ENCODE data around the gene SYNJ1. TPM values are rescaled to one million over a fixed set of nuclear protein-coding genes. Genes with fewer than 3 reads are reported as not detected.
"Not testable (repeated sequence)": the region's sequence is repeated elsewhere in the genome, so short reads cannot be mapped to it uniquely, and the experiment has no call there.

SYNJ1 gene
- total and polyA plus RNA-seq, 9 of the 15 experiments (the other 6 are each of a cell fraction or from before 2014, with no cell fraction given), result 2.4 to 10.6 (median 5.6) TPM

- no peak overlapping the region for H2AFZ ChIP-seq (ENCODE audit: low read depth, low read length)
- no TSS peak for BruUV-seq (replicated peaks)
- WGBS (ENCODE audit: insufficient coverage, low coverage, missing lambda C conversion rate), result 46% methylated on average over 2 of the region's 2 CpGs
- DNase-seq (ENCODE audit: extremely low read depth in 1 of 4, low spot score in 3 of 4) (no peak), FAIRE-seq (no peak), ATAC-seq (no peak)
- TF ChIP-seq ZNF124 (CRISPR knock-in tag; IDR thresholded peaks at IDR 0.05) (no peak), MXI1 (IDR thresholded peaks at IDR 0.05; ENCODE audit: low read depth, low read length) (no peak), KDM4B (IDR thresholded peaks at IDR 0.05; ENCODE audit: borderline replicate concordance in 2 of 2, low read depth in 1 of 2) (no peak)
- intact Hi-C loops (cut with micrococcal nuclease), result no loop called here
- ChIA-PET CTCF (ENCODE audit: low intra/inter-chr PET ratio) (no interaction called here), POLR2A (interaction anchor here (1.3 to 2.3 kb wide), 2 partner anchors 10 to 15 kb away, joined by 3 to 7 read pairs; no protein-coding TSS in a partner anchor)
- in situ Hi-C loops (cut with MboI), result no loop called here
- peaks cover 8% of the 10 kb centered on the region; the same call in 2 of the 3 replicates for H3K36me3 ChIP-seq (ENCODE audit: control insufficient read depth, insufficient read depth, low read length)
- no peak overlapping the region for H3K27ac ChIP-seq (ENCODE audit: extremely low read depth, low read depth, low read length)
- no peak overlapping the region for H3K4me2 ChIP-seq (ENCODE audit: insufficient read depth, low read length)
- no peaks in the 10 kb centered on the region for H3K9me3 ChIP-seq (replicated peaks; ENCODE audit: control insufficient read depth, insufficient read depth, low read depth, low read length)
- H3K9ac ChIP-seq (ENCODE audit: insufficient read depth in 1 of 2, low read depth in 2 of 2, low read length in 2 of 2), result no peak overlapping the region
- H3K4me3 ChIP-seq, result no peak overlapping the region
- H4K20me1 ChIP-seq (replicated peaks; ENCODE audit: control insufficient read depth, insufficient read depth, low read length), result no peaks in the 10 kb centered on the region; the same call in 1 of the 2 replicates
- H3K79me2 ChIP-seq (ENCODE audit: control insufficient read depth, insufficient read depth, low read length), result no peaks in the 10 kb centered on the region
- peaks cover 0 to 5% of the 10 kb centered on the region in 2 experiments; a peak in 2 of 5 replicates for H3K4me1 ChIP-seq (replicated peaks in 1 of 2; ENCODE audit: control insufficient read depth in 2 of 2, insufficient read depth in 2 of 2, low read length in 2 of 2)
- no peaks in the 10 kb centered on the region for H3K27me3 ChIP-seq (ENCODE audit: control insufficient read depth in 2 of 2, insufficient read depth in 2 of 2, low read length in 2 of 2)
- no peaks in the 10 kb centered on the region for H3K9me1 ChIP-seq (ENCODE audit: control insufficient read depth, insufficient read depth, low read length)
Measured at GRCh38 chr21:32698286-32698685, 29.5 kb downstream of the SYNJ1 start.

- H2AFZ ChIP-seq (ENCODE audit: low read depth, low read length); H3K27ac ChIP-seq (ENCODE audit: extremely low read depth, low read depth, low read length); H3K9me1 ChIP-seq (ENCODE audit: control insufficient read depth, insufficient read depth, low read length); in situ Hi-C loops (cut with MboI); ATAC-seq; H3K4me3 ChIP-seq; intact Hi-C loops (cut with micrococcal nuclease); CTCF ChIA-PET (ENCODE audit: low intra/inter-chr PET ratio); H3K4me1 ChIP-seq (replicated peaks in 1 of 2; ENCODE audit: control insufficient read depth in 2 of 2, insufficient read depth in 2 of 2, low read length in 2 of 2); H3K27me3 ChIP-seq (ENCODE audit: control insufficient read depth in 2 of 2, insufficient read depth in 2 of 2, low read length in 2 of 2); FAIRE-seq; H3K9me3 ChIP-seq (replicated peaks; ENCODE audit: control insufficient read depth, insufficient read depth, low read depth, low read length); BruUV-seq (replicated peaks); H4K20me1 ChIP-seq (replicated peaks; ENCODE audit: control insufficient read depth, insufficient read depth, low read length); DNase-seq (ENCODE audit: extremely low read depth in 1 of 4, low spot score in 3 of 4); H3K4me2 ChIP-seq (ENCODE audit: insufficient read depth, low read length); H3K79me2 ChIP-seq (ENCODE audit: control insufficient read depth, insufficient read depth, low read length); H3K9ac ChIP-seq (ENCODE audit: insufficient read depth in 1 of 2, low read depth in 2 of 2, low read length in 2 of 2): not testable (repeated sequence)
- WGBS (ENCODE audit: insufficient coverage, low coverage, missing lambda C conversion rate), result 86% methylated on average over 6 of the region's 7 CpGs
- peaks cover 23% of the 10 kb centered on the region for H3K36me3 ChIP-seq (ENCODE audit: control insufficient read depth, insufficient read depth, low read length)
- POLR2A ChIA-PET, result interaction anchor here (0.8 to 1.6 kb wide), 2 partner anchors 8 to 9 kb away, joined by 3 to 4 read pairs; no protein-coding TSS in a partner anchor
Measured at GRCh38 chr21:32695482-32695881, 32.3 kb downstream of the SYNJ1 start.

All from K562 (cell line).